HG03159 (cell line): ENCODE results near the gene SETD6.
"Not testable (repeated sequence)": the region's sequence is repeated elsewhere in the genome, so short reads cannot be mapped to it uniquely, and the experiment has no call there.

Experiments used
- ATAC-seq: cut with Tn5 transposase; IDR thresholded peaks from one replicate; pipeline ENCODE4 v1.9.1; 2021; ENCODE audit warnings: mild to moderate bottlenecking, moderate library complexity; ENCODE audit not compliant: unreplicated experiment

The SETD6 gene

DNA sequence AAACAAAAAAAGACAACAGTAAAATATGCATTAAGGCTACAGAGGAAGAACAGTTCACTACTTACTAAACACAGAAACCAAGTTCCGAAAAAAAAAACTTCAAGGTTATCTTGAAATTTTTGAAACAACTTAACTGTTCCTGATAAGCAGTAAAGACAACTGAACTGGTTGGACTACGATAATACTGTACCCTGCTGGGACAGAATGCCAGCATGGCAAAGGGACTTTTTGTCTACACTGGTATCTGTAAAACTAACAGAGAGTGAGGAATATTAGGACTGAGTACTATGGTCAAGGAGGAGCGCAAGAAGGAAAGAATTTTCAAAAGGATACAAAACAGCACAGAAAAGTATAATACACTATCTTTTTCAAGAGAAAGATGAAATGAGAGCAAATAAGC lies 19.8 kb downstream of the SETD6 start:
- no peak for ATAC-seq

DNA sequence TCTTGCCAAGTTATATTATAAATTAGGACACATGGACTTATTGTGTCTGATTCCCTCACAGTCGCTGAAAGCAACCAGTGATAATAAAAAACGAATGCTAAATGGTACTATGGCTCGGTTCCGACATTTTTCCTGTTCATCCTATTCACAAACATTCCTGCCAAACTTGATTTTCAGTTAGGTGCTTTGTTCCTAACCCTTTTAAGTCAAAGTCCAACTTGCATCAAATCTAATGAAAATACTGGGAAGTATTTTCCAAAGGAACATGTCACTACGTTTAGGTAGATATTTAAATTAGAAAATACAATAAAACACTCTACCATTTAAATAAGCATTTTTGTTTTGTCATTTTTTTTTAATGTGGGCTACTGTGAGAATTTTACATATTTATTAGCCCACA lies 21.0 kb downstream of the SETD6 start:
- no peak for ATAC-seq

DNA sequence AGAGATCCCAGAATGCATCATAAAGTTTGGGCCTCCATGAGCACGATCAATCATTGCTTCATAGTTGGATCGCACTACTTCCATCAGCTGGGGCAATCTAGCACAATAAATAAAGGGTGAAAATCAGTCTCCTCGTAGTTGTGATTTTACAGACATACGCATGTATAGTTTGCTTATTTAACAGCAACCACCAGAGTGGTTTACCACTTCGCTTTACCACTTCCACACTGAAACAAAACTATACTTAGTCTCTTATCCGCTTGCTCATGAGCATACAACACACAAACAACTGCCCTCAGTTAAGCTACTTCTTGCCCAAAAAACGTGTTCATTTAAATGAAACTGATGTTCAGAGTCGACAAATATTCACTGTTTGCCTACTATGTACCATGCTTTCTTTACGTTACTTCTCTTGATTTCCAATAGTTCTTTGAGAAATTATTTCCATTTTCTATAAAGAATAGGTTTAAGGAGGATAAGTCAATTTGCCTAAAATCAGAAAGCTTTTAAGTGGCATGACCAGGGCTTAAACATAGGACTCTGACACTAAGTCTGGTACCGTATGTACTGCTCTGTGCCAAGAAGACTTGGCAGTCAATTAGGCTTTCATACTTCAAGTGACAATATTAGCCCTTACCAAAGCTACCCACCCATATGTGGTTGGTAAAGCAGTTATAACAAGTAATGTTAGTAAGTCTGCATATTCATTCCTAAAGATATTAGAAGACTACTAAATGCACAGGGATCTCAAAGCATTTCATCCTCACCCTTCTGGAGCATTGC lies 22.0 kb downstream of the SETD6 start:
- ATAC-seq, result no peak

DNA sequence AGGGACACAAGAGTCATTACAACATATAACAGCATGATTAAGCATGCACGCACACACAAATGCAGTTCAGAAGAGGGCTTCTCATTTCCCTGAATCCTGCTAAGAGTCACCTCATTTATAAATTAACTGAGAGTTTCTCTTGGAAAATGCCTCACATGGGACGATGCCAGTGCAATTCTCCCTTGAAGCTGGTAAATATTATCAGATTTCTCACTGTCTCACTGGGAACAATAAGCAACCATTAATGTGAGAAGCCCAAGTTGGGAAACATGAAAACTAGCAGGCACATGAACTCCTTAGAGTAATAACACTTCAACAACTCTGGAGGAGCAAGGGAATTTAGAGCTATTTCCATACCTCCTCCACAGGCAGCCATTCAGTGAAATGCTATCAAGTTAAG lies 26.4 kb downstream of the SETD6 start:
- ATAC-seq, result no peak

DNA sequence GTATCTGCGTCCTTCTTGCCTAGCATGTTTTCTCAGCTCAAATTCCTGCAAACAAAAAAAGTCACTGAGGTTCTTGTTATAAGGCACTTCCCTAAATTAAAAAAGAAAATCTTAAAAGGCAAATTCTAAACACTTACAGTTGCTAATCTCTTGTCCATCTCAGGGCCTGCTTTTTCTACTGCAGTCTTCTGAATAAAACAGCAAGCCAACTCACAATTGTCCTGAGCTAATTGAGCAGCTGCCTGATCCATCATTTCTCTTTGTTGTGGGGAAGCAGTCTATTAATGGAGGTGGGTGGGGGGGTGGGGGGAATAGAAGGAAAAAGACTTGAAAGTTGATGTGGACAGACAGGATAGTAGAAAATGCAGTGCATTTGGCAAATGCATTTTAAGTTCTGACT lies 27.0 kb downstream of the SETD6 start:
- ATAC-seq, result no peak

DNA sequence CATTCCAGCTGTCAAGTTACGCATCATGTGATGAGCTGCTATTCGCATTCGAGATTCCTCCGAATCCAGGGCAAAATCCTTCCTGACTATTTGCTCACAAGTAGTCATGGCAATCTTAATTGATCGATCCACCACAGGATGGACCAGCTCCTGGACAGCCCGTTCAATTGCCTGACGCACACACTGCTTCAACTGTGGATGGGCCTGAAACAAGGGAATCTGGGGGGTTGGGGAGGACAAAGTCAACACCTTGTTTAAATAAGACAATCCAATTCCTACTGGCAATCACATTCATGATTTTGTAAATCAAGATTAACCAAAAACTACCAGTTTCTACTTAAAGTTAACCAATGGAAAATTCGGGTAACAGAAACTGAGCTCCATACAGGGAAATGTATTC lies 28.4 kb downstream of the SETD6 start:
- ATAC-seq, result no peak

DNA sequence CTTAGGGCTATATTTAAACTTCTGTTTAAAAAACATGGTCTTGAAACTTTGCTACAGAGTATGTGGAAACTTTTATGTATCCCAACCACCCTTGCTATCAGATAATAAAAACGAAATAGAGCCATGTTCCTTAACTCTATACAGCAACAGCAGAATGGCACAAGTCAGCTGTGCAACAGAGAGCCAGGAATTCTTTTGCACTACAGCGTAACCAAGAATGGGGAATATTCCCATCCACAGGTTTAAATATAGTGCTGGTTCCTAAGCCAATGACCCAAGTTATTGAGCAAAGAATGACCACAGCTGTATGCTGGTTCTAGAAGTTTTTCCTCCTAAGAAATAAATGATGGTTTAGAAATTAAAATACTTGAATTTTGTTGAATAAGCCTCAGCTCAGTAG lies 33.1 kb downstream of the SETD6 start:
- no peak for ATAC-seq

DNA sequence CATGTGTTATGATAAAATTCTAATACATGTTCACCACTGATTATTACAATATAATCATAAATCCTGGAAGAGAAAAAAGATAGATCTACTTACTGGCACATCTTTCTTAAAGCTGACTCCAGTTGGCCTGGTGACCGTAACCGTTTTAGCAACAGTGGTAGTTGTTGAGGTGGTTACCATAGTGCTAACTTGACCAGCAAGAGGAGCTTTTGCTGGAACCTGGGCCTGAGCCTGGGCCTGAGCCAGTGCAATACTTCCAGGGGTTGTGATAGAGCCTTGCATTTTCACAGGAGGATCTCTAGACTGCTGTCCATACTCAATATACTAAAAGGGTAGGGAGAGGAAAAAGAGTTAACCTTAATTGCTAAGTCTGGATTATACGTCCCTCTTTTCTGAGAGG lies 36.2 kb downstream of the SETD6 start:
- no peak for ATAC-seq

DNA sequence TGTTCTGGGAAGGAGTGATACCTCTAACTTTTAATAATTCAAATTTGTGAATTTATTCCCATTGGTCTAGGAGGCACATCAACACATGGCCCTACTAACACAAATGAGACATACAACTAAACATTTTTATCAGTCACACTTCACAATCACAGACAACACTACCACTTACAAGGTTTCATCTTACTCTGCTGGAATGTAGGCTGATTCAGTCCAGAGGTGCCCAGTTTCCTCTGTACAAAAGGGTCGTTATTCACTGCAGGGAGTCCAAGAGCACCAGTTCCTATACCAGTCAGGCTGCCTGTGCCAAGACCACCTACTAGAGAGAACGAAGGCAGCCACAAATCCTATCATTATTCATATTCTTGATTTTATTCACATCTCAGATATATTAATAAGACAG lies 41.4 kb downstream of the SETD6 start:
- ATAC-seq, result no peak

DNA sequence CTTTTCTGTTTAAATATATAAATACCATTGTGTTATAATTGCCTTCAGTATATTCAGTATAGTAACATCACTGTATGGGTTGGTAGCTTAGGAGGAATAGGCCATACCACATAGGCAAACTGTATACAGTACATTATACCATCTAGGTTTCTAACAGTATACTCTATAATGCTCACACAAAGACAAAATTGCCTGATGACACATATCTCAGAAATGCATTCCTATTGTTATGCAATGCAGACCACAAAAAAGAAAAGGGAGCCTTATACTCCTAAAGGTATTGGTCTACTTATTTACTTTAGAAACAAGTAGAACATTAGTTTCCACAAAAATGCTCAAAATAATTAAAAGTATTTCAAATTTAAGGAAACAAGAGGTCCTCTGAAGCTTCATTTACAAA lies 47.9 kb downstream of the SETD6 start:
- ATAC-seq, result no peak

DNA sequence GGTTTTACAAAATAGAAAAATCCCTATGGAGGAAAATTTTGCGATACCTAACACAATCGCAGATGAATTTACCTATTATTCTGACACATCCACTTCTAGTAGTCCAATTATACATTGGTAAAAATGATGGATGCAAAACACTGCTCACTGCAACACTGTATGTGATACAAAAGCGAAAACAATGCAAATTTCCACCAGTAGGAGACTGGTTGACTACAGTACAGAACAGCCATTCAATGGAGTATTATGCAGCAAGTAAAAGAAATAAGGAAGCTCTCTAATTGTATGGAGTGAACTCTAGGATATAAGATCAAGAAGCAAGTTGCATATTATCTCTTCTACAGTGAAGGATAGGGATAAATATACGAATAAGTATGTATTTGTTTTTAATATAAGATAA lies 48.5 kb downstream of the SETD6 start:
- ATAC-seq, result no peak

DNA sequence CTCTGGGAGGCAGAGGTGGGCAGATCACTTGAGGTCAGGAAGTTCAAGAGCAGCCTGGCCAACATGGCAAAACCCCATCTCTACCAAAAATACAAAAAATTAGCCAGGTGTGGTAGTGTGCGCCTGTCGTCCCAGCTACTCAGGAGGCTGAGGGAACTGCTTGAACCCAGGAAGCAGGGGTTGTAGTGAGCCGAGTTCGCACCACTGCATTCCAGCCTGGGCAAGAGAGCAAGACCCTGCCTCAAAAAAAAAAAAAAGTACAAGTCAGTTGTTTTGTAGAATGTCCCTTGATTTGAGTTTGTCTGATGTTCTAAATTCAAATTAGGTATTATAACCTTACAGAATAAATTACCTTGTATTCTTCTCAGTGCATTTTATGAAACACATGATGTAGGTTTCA lies 50.4 kb downstream of the SETD6 start:
- ATAC-seq, result not testable (repeated sequence)
